GM10266 (cell line): Measurements from ENCODE around the gene THSD4.

Experiments used
- DNase-seq: peaks from one replicate; pipeline ENCODE4 v3.0.0; 2012; ENCODE audit errors: extremely low spot score
- CTCF ChIP-seq: IDR thresholded peaks from 2 replicates; pipeline ENCODE4 v1.5.1; 2012; ENCODE audit warnings: mild to moderate bottlenecking, low read depth; ENCODE audit not compliant: control insufficient read depth, insufficient read depth; ENCODE audit errors: missing control alignments

THSD4 gene

GRCh38 chr15:71447328-71448250 lies 332.3 kb downstream of the THSD4 start:
- TF ChIP-seq CTCF: no peak
- DNase-seq: no peak

GRCh38 chr15:71448688-71449114 lies 333.4 kb downstream of the THSD4 start:
- peak; percentile 40 for DNase-seq
- TF ChIP-seq CTCF: peak; percentile 88

GRCh38 chr15:71449363-71449762 lies 334.1 kb downstream of the THSD4 start:
- TF ChIP-seq CTCF: no peak
- no peak for DNase-seq

- TF ChIP-seq CTCF: no peak
Observed at GRCh38 chr15:71449956-71450355, 334.7 kb downstream of the THSD4 start.

GRCh38 chr15:71451130-71451529 lies 335.9 kb downstream of the THSD4 start:
- no peak for DNase-seq
- TF ChIP-seq CTCF: no peak

More at GRCh38 chr15:71449956-71450355, 334.7 kb downstream of the THSD4 start:
- DNase-seq: no peak

- no peak for TF ChIP-seq CTCF
- no peak for DNase-seq
Observed at GRCh38 chr15:71452893-71453292, 337.6 kb downstream of the THSD4 start.

- no peak for TF ChIP-seq CTCF
- DNase-seq: no peak
Observed at GRCh38 chr15:71454462-71454996, 339.3 kb downstream of the THSD4 start.
